ENCODE measurements around the gene SCGB1A1.

DNA sequence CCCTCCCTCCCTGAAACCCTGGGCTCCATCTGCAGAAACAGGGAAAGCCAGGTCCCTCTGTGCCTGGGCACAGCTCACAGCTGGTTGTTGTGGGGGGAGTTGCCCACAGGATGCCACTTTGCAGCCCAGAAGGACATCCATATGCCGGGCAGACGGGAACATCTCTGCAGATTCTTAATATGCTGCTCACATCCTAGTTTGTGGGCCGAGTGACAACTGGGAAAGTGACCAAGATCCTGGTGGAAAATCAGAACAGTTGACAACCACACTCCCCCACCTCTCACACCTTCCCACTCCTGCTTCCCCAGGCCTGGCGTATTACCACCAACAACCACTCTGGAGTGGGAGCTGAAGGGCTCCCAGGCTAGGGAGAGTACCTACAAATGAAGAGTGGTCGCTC, 7.3 kb upstream of the SCGB1A1 start:
- TF ChIP-seq CTCF (IDR thresholded peaks at IDR 0.05; ENCODE audit: insufficient read depth, low read length, poor library complexity, severe bottlenecking) (no peak), EZH2phosphoT487 (conservative IDR thresholded peaks at IDR 0.05; ENCODE audit: low read length) (no peak)
